Measurements from ENCODE around the gene UGT1A8. TPM values are rescaled to one million over a fixed set of nuclear protein-coding genes. Genes with fewer than 3 reads are reported as not detected.

UGT1A8 gene
- total and polyA plus RNA-seq, 2 of the 4 experiments (the other 2 are of a cell fraction) = not detected

GRCh38 chr2:233604826-233605225 is 12.6 kb upstream of the UGT1A8 start:
- Histone ChIP-seq H3K9ac (ENCODE audit: low read depth, low read length) (no peak overlapping the region), H3K23ac (ENCODE audit: low read depth, low read length) (no peak overlapping the region), H4K5ac (ENCODE audit: low read depth, low read length) (no peak overlapping the region), H3K14ac (replicated peaks; ENCODE audit: low read depth, low read length) (no peak overlapping the region), H3K56ac (ENCODE audit: extremely low read depth, insufficient read depth, low read length) (no peak overlapping the region), H3K9me1 (ENCODE audit: insufficient read depth, low read length) (no peaks in the 10 kb centered on the region), H3K9me3 (ENCODE audit: control insufficient read depth, insufficient read depth, low read length) (no peaks in the 10 kb centered on the region), H3K4me2 (ENCODE audit: low read depth, low read length) (no peak overlapping the region), H3K18ac (ENCODE audit: low read depth, low read length) (no peak overlapping the region), H2AK9ac (replicated peaks; ENCODE audit: low read depth, low read length, poor library complexity) (no peak overlapping the region), H2AK5ac (ENCODE audit: low read depth, low read length) (no peak overlapping the region), H4K20me1 (ENCODE audit: insufficient read depth, low read length) (no peaks in the 10 kb centered on the region), H4K91ac (ENCODE audit: insufficient read depth, low read depth, low read length) (no peak overlapping the region), H3K79me1 (ENCODE audit: low read depth in 1 of 2, low read length in 2 of 2) (no peaks in the 10 kb centered on the region), H3K4me3 (ENCODE audit: insufficient read depth, low read depth, low read length) (no peak overlapping the region), H3K27ac (ENCODE audit: insufficient read depth, low read length) (no peak overlapping the region), H4K8ac (ENCODE audit: low read depth in 2 of 2, low read length in 2 of 2) (no peak overlapping the region), H3K36me3 (ENCODE audit: control insufficient read depth, insufficient read depth, low read length) (no peaks in the 10 kb centered on the region), H3K27me3 (ENCODE audit: control insufficient read depth, insufficient read depth, low read length) (peaks cover 4% of the 10 kb centered on the region; the same call in 1 of the 2 replicates), H3K4ac (ENCODE audit: low read depth, low read length) (no peak overlapping the region), H2BK15ac (ENCODE audit: low read depth, low read length) (no peak overlapping the region), H2BK20ac (ENCODE audit: low read depth, low read length) (no peak overlapping the region), H2AFZ (replicated peaks; ENCODE audit: low read length, poor library complexity) (no peak overlapping the region), H2BK120ac (ENCODE audit: low read depth, low read length) (no peak overlapping the region), H2BK5ac (ENCODE audit: low read depth, low read length, poor library complexity, severe bottlenecking) (no peak overlapping the region), H3K4me1 (ENCODE audit: control insufficient read depth, insufficient read depth, low read length) (no peaks in the 10 kb centered on the region)
- dilution Hi-C loops (cut with HindIII; ENCODE audit: low sequenced_read_pairs, unreplicated experiment) = no loop called here
- ChIA-PET CTCF (no interaction called here), POLR2A (ENCODE audit: unreplicated experiment) (no interaction called here)
- intact Hi-C loops (cut with micrococcal nuclease) = no loop called here
- no peak for DNase-seq
- in situ Hi-C loops (cut with MboI; ENCODE audit: low sequenced_read_pairs) = no loop called here
- no TSS peak for BruUV-seq (replicated peaks)
- 64% methylated on average over 2 of the region's 3 CpGs; no CpG with 5 or more reads in 1 of the 2 experiments for WGBS, 2 experiments (ENCODE audit: extremely low coverage in 2 of 2, insufficient read length in 1 of 2)
- TF ChIP-seq RCOR1 (IDR thresholded peaks at IDR 0.05; ENCODE audit: insufficient replicate concordance, low read length) (no peak), CEBPB (IDR thresholded peaks at IDR 0.05; ENCODE audit: low read depth, low read length) (no peak), MXI1 (IDR thresholded peaks at IDR 0.05; ENCODE audit: borderline replicate concordance, low read depth, low read length) (no peak)
- no peak for ATAC-seq (ENCODE audit: low read depth)

All from IMR-90 (cell line).